H9 (cell line): ENCODE measurements around the gene ULK2. TPM values are rescaled to one million over a fixed set of nuclear protein-coding genes. Genes with fewer than 3 reads are reported as not detected.

Experiments
- DNase-seq: peaks from one replicate; pipeline ENCODE4 v3.0.0-alpha.2; 2017
- H2AFZ ChIP-seq: one replicate; pipeline ENCODE4 v1.6.1; 2013; ENCODE audit warnings: mild to moderate bottlenecking, low read length, control low read depth, moderate library complexity
- H2AK5ac ChIP-seq: 2 replicates; pipeline ENCODE4 v1.6.1; 2013; ENCODE audit warnings: low read length, control low read depth, mixed read lengths; ENCODE audit not compliant: insufficient read length
- H2BK120ac ChIP-seq: one replicate; pipeline ENCODE4 v1.6.1; 2013; ENCODE audit warnings: low read depth, mild to moderate bottlenecking, low read length, control low read depth, inconsistent platforms; ENCODE audit not compliant: poor library complexity, severe bottlenecking
- H2BK12ac ChIP-seq: 2 replicates; pipeline ENCODE4 v1.6.1; 2013; ENCODE audit warnings: low read length, control low read depth, mixed read lengths, low read depth; ENCODE audit not compliant: insufficient read length
- H2BK15ac ChIP-seq: 2 replicates; pipeline ENCODE4 v1.6.1; 2013; ENCODE audit warnings: low read depth, low read length, control low read depth
- H2BK20ac ChIP-seq: one replicate; pipeline ENCODE4 v1.6.1; 2013; ENCODE audit warnings: low read depth, mild to moderate bottlenecking, low read length, control low read depth, inconsistent platforms; ENCODE audit not compliant: poor library complexity, severe bottlenecking
- H2BK5ac ChIP-seq: 2 replicates; pipeline ENCODE4 v1.6.1; 2013; ENCODE audit warnings: low read length, control low read depth, mixed read lengths; ENCODE audit not compliant: insufficient read length
- H3K14ac ChIP-seq: 2 replicates; pipeline ENCODE4 v1.6.1; 2013; ENCODE audit warnings: low read length, control low read depth; ENCODE audit not compliant: insufficient read depth
- H3K18ac ChIP-seq: 2 replicates; pipeline ENCODE4 v1.6.1; 2013; ENCODE audit warnings: low read depth, mild to moderate bottlenecking, mixed read lengths, low read length, control low read depth; ENCODE audit not compliant: insufficient read length
- H3K23ac ChIP-seq: 2 replicates; pipeline ENCODE4 v1.6.1; 2013; ENCODE audit warnings: low read length, control low read depth, mixed read lengths, low read depth; ENCODE audit not compliant: insufficient read length
- H3K23me2 ChIP-seq: 2 replicates; pipeline ENCODE4 v1.6.1; 2013; ENCODE audit warnings: low read depth, mild to moderate bottlenecking, mixed read lengths, low read length, control low read depth; ENCODE audit not compliant: insufficient read length, poor library complexity, severe bottlenecking
- H3K27ac ChIP-seq: 2 replicates; pipeline ENCODE4 v1.5.1; 2013; ENCODE audit warnings: low read length, control low read depth, mixed read lengths, low read depth; ENCODE audit not compliant: insufficient read length
- H3K27me3 ChIP-seq: 2 replicates; pipeline ENCODE4 v1.6.1; 2013; ENCODE audit warnings: low read length, control low read depth, inconsistent platforms; ENCODE audit not compliant: insufficient read depth
- H3K4ac ChIP-seq: 2 replicates; pipeline ENCODE4 v1.6.1; 2013; ENCODE audit warnings: low read depth, mild to moderate bottlenecking, control low read depth, inconsistent platforms, low read length, moderate library complexity
- H3K4me1 ChIP-seq: 2 replicates; pipeline ENCODE4 v1.6.1; 2013; ENCODE audit warnings: low read length, control low read depth, inconsistent platforms; ENCODE audit not compliant: insufficient read depth
- H3K4me2 ChIP-seq: 2 replicates; pipeline ENCODE4 v1.6.1; 2013; ENCODE audit warnings: low read length, control low read depth, mixed read lengths; ENCODE audit not compliant: insufficient read length, insufficient read depth
- H3K56ac ChIP-seq: 2 replicates; pipeline ENCODE4 v1.6.1; 2013; ENCODE audit warnings: low read depth, mild to moderate bottlenecking, mixed read lengths, low read length, control low read depth; ENCODE audit not compliant: insufficient read length
- H3K79me1 ChIP-seq: 2 replicates; pipeline ENCODE4 v1.6.1; 2013; ENCODE audit warnings: low read depth, mild to moderate bottlenecking, moderate library complexity, low read length, control low read depth, inconsistent platforms; ENCODE audit not compliant: insufficient read depth, poor library complexity, severe bottlenecking
- H3K79me2 ChIP-seq: 2 replicates; pipeline ENCODE4 v1.6.1; 2013; ENCODE audit warnings: low read length, control low read depth, inconsistent platforms; ENCODE audit not compliant: insufficient read depth
- H3K9ac ChIP-seq: 2 replicates; pipeline ENCODE4 v1.6.1; 2013; ENCODE audit warnings: low read length, control low read depth, mixed read lengths; ENCODE audit not compliant: insufficient read length; ENCODE audit errors: extremely low read depth
- H3K9me3 ChIP-seq: one replicate; pipeline ENCODE4 v1.6.1; 2013; ENCODE audit warnings: low read depth, low read length, inconsistent platforms; ENCODE audit not compliant: control insufficient read depth
- H3T11ph ChIP-seq: one replicate; pipeline ENCODE4 v1.6.1; 2013; ENCODE audit warnings: mild to moderate bottlenecking, low read length, control low read depth, inconsistent platforms
- H4K20me1 ChIP-seq: one replicate; pipeline ENCODE4 v1.6.1; 2013; ENCODE audit not compliant: control insufficient read depth, insufficient read length, insufficient read depth
- H4K5ac ChIP-seq: 2 replicates; pipeline ENCODE4 v1.6.1; 2013; ENCODE audit warnings: low read depth, mild to moderate bottlenecking, mixed read lengths, low read length, control low read depth; ENCODE audit not compliant: insufficient read length
- H4K8ac ChIP-seq: replicated peaks from 2 replicates; pipeline ENCODE4 v1.6.1; 2013; ENCODE audit warnings: low read length, control low read depth, mixed read lengths, low read depth; ENCODE audit not compliant: insufficient read length
- H4K91ac ChIP-seq: 2 replicates; pipeline ENCODE4 v1.6.1; 2013; ENCODE audit warnings: low read depth, mild to moderate bottlenecking, moderate library complexity, mixed read lengths, low read length, control low read depth; ENCODE audit not compliant: insufficient read length
- H3K27ac Mint-ChIP-seq, 3 experiments: 2 replicates in 2 of 3; 3 replicates in 1 of 3; pipeline ENCODE4 v1.8.0; 2020 to 2021; ENCODE audit warnings: mixed read lengths in 3 of 3, mild to moderate bottlenecking in 1 of 3, moderate library complexity in 1 of 3
- H3K27me3 Mint-ChIP-seq: 2 replicates; pipeline ENCODE4 v1.8.0; 2021; ENCODE audit warnings: low read depth, mild to moderate bottlenecking, moderate library complexity, mixed read lengths
- H3K36me3 Mint-ChIP-seq, 3 experiments: 2 replicates in 2 of 3; 3 replicates in 1 of 3; pipeline ENCODE4 v1.8.0; 2020 to 2021; ENCODE audit warnings: low read depth in 3 of 3, mixed read lengths in 3 of 3; ENCODE audit not compliant: insufficient read depth in 1 of 3
- H3K4me1 Mint-ChIP-seq, 2 experiments: 2 replicates each; pipeline ENCODE4 v1.8.0; 2020; ENCODE audit warnings: mixed read lengths in 2 of 2
- H3K4me3 Mint-ChIP-seq, 2 experiments: 2 replicates in 1 of 2; 3 replicates in 1 of 2; pipeline ENCODE4 v1.8.0; 2020 to 2021; ENCODE audit warnings: mild to moderate bottlenecking in 2 of 2, mixed read lengths in 2 of 2, moderate library complexity in 1 of 2
- H3K9me3 Mint-ChIP-seq, 2 experiments: 2 replicates in 1 of 2; 3 replicates in 1 of 2; pipeline ENCODE4 v1.8.0; 2020; ENCODE audit warnings: mild to moderate bottlenecking in 2 of 2, mixed read lengths in 2 of 2, moderate library complexity in 1 of 2
- WGBS: extraction: QIAGEN DNeasy Blood & Tissue Kit; methylation state at CpG from one replicate; pipeline ENCODE4 v1.1.7; 2013; ENCODE audit warnings: missing lambda C conversion rate, low lambda C conversion rate, mixed read lengths; ENCODE audit not compliant: insufficient read length; ENCODE audit errors: extremely low coverage; 5-methylcytosine and 5-hydroxymethylcytosine counted together
- total RNA-seq: library from RNA; stranded (reverse); gene quantifications from 2 replicates; pipeline ENCODE4 v1.2.1, GENCODE V29; 2021
- TF ChIP-seq, protein P1 (sequence below): fragments of 200-600 bp; sonication (generic); conservative IDR thresholded peaks from 3 replicates; pipeline ENCODE4 v1.8.0; 2021; ENCODE audit warnings: antibody characterized with exemption, mild to moderate bottlenecking

Gene ULK2
- total RNA-seq, 1 experiment from 2014 or later: 11.5 TPM

- no peak overlapping the region for H3T11ph ChIP-seq
- H3K79me2 ChIP-seq: no peaks in the 10 kb centered on the region
- no peak overlapping the region for H3K27ac ChIP-seq
- H3K23me2 ChIP-seq: peaks cover 7% of the 10 kb centered on the region
- Mint-ChIP-seq H3K4me1 (peaks cover 19 to 25% of the 10 kb centered on the region in 2 experiments), H3K9me3 (peaks cover 0 to 3% of the 10 kb centered on the region in 2 experiments; a peak in 1 of 5 replicates), H3K4me3 (no peak overlapping the region; a peak in 1 of 5 replicates), H3K27me3 (peaks cover 18% of the 10 kb centered on the region), H3K36me3 (no peaks in the 10 kb centered on the region; a peak in 1 of 7 replicates), H3K27ac (peak overlapping the region in 1 of 3 experiments; percentile 28; a peak in 1 of 7 replicates)
- no peak overlapping the region for H2BK120ac ChIP-seq
- no peaks in the 10 kb centered on the region for H3K4me1 ChIP-seq
- H2BK15ac ChIP-seq: no peak overlapping the region
- no peak overlapping the region for H2BK12ac ChIP-seq
- no peak overlapping the region for H3K9ac ChIP-seq
- no peak overlapping the region for H2BK20ac ChIP-seq
- H3K9me3 ChIP-seq: no peaks in the 10 kb centered on the region
- no peak overlapping the region for H3K14ac ChIP-seq
- no peak overlapping the region for H3K18ac ChIP-seq
- no peak overlapping the region for H2AK5ac ChIP-seq
- no peak overlapping the region for H2AFZ ChIP-seq
- no peaks in the 10 kb centered on the region; the same call in 1 of the 2 replicates for H3K27me3 ChIP-seq
- no peaks in the 10 kb centered on the region for H4K20me1 ChIP-seq
- no peak overlapping the region for H4K8ac ChIP-seq
- no peaks in the 10 kb centered on the region for H3K79me1 ChIP-seq
- H2BK5ac ChIP-seq: no peak overlapping the region
- H4K91ac ChIP-seq: no peak overlapping the region
- H3K4me2 ChIP-seq: no peak overlapping the region
- H3K23ac ChIP-seq: no peak overlapping the region
- no peak overlapping the region for H4K5ac ChIP-seq
- WGBS: no CpG with 5 or more reads among the region's 20 CpGs
- TF ChIP-seq, protein P1, sequence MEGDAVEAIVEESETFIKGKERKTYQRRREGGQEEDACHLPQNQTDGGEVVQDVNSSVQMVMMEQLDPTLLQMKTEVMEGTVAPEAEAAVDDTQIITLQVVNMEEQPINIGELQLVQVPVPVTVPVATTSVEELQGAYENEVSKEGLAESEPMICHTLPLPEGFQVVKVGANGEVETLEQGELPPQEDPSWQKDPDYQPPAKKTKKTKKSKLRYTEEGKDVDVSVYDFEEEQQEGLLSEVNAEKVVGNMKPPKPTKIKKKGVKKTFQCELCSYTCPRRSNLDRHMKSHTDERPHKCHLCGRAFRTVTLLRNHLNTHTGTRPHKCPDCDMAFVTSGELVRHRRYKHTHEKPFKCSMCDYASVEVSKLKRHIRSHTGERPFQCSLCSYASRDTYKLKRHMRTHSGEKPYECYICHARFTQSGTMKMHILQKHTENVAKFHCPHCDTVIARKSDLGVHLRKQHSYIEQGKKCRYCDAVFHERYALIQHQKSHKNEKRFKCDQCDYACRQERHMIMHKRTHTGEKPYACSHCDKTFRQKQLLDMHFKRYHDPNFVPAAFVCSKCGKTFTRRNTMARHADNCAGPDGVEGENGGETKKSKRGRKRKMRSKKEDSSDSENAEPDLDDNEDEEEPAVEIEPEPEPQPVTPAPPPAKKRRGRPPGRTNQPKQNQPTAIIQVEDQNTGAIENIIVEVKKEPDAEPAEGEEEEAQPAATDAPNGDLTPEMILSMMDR: no peak
- H3K4ac ChIP-seq: no peak overlapping the region
- no peak for DNase-seq
- no peak overlapping the region for H3K56ac ChIP-seq
Measured at GRCh38 chr17:19746517-19746916, 121.2 kb downstream of the ULK2 start.
